Nephron (organoid): ENCODE data around the gene KCNH1.

Source experiments
- H3K27ac Mint-ChIP-seq, 3 experiments: 2 replicates each; pipeline ENCODE4 v1.8.0; 2020; ENCODE audit warnings: mixed read lengths in 3 of 3, mild to moderate bottlenecking in 2 of 3, moderate library complexity in 1 of 3
- H3K27me3 Mint-ChIP-seq: 2 replicates; pipeline ENCODE4 v1.8.0; 2021; ENCODE audit warnings: low read depth, mild to moderate bottlenecking, moderate library complexity, mixed read lengths
- H3K36me3 Mint-ChIP-seq: 2 replicates; pipeline ENCODE4 v1.8.0; 2020; ENCODE audit warnings: low read depth, mixed read lengths
- H3K4me1 Mint-ChIP-seq: 2 replicates; pipeline ENCODE4 v1.8.0; 2020; ENCODE audit warnings: mixed read lengths
- H3K4me3 Mint-ChIP-seq, 3 experiments: 2 replicates each; pipeline ENCODE4 v1.8.0; 2020; ENCODE audit warnings: mild to moderate bottlenecking in 3 of 3, mixed read lengths in 3 of 3, moderate library complexity in 2 of 3
- H3K9me3 Mint-ChIP-seq: 2 replicates; pipeline ENCODE4 v1.8.0; 2020; ENCODE audit warnings: mixed read lengths
- CTCF ChIP-seq, 3 experiments: fragments of 200-600 bp; sonication (generic); IDR thresholded peaks; one replicate each; pipeline ENCODE4 v1.5.0; 2021; ENCODE audit warnings: antibody characterized with exemption in 3 of 3; ENCODE audit not compliant: unreplicated experiment in 3 of 3

Gene KCNH1

GRCh38 chr1:210882414-210883221 is 251.3 kb downstream of the KCNH1 start:
- no peak for TF ChIP-seq CTCF (IDR thresholded peaks at IDR 0.05; ENCODE audit: unreplicated experiment in 3 of 3)
- Mint-ChIP-seq H3K4me1 (no peaks in the 10 kb centered on the region), H3K9me3 (peaks cover 8% of the 10 kb centered on the region), H3K27ac (no peak overlapping the region), H3K36me3 (no peaks in the 10 kb centered on the region), H3K27me3 (peaks cover 3% of the 10 kb centered on the region), H3K4me3 (no peak overlapping the region)

GRCh38 chr1:210878564-210878963 is 255.4 kb downstream of the KCNH1 start:
- no peaks in the 10 kb centered on the region for H3K9me3 Mint-ChIP-seq
- H3K4me3 Mint-ChIP-seq = no peak overlapping the region
- no peaks in the 10 kb centered on the region for H3K27me3 Mint-ChIP-seq
- no peaks in the 10 kb centered on the region for H3K4me1 Mint-ChIP-seq
- TF ChIP-seq CTCF (IDR thresholded peaks at IDR 0.05; ENCODE audit: unreplicated experiment in 3 of 3) = no peak
- H3K36me3 Mint-ChIP-seq = no peaks in the 10 kb centered on the region
- H3K27ac Mint-ChIP-seq = no peak overlapping the region

GRCh38 chr1:210876275-210876674 is 257.7 kb downstream of the KCNH1 start:
- Mint-ChIP-seq H3K36me3 (no peaks in the 10 kb centered on the region), H3K27ac (no peak overlapping the region)

GRCh38 chr1:210866532-210866931 is 267.4 kb downstream of the KCNH1 start:
- Mint-ChIP-seq H3K36me3 (no peaks in the 10 kb centered on the region), H3K4me3 (no peak overlapping the region), H3K9me3 (peaks cover 25% of the 10 kb centered on the region), H3K27ac (no peak overlapping the region), H3K27me3 (peaks cover 7% of the 10 kb centered on the region), H3K4me1 (no peaks in the 10 kb centered on the region)
- TF ChIP-seq CTCF (IDR thresholded peaks at IDR 0.05; ENCODE audit: unreplicated experiment in 3 of 3) = no peak

More at GRCh38 chr1:210876275-210876674, 257.7 kb downstream of the KCNH1 start:
- H3K27me3 Mint-ChIP-seq = no peaks in the 10 kb centered on the region
- no peak for TF ChIP-seq CTCF (IDR thresholded peaks at IDR 0.05; ENCODE audit: unreplicated experiment in 3 of 3)
- no peak overlapping the region for H3K4me3 Mint-ChIP-seq
- peaks cover 7% of the 10 kb centered on the region for H3K9me3 Mint-ChIP-seq
- no peaks in the 10 kb centered on the region for H3K4me1 Mint-ChIP-seq

GRCh38 chr1:210857705-210858104 is 276.2 kb downstream of the KCNH1 start:
- no peaks in the 10 kb centered on the region for H3K27me3 Mint-ChIP-seq
- no peak overlapping the region for H3K4me3 Mint-ChIP-seq
- H3K4me1 Mint-ChIP-seq = no peaks in the 10 kb centered on the region
- no peaks in the 10 kb centered on the region for H3K36me3 Mint-ChIP-seq
- no peaks in the 10 kb centered on the region for H3K9me3 Mint-ChIP-seq
- no peak for TF ChIP-seq CTCF (IDR thresholded peaks at IDR 0.05; ENCODE audit: unreplicated experiment in 3 of 3)
- H3K27ac Mint-ChIP-seq = no peak overlapping the region

- Mint-ChIP-seq H3K27ac (no peak overlapping the region), H3K27me3 (no peaks in the 10 kb centered on the region), H3K36me3 (no peaks in the 10 kb centered on the region), H3K4me3 (no peak overlapping the region), H3K4me1 (no peaks in the 10 kb centered on the region), H3K9me3 (no peaks in the 10 kb centered on the region)
- no peak for TF ChIP-seq CTCF (IDR thresholded peaks at IDR 0.05; ENCODE audit: unreplicated experiment in 3 of 3)
Observed at GRCh38 chr1:210857146-210857663, 276.7 kb downstream of the KCNH1 start.
